Central memory CD8-positive, alpha-beta T cell (primary cell): ENCODE results near the gene ANKS1A.

Experiments used
- ATAC-seq: fragments of 150-1000 bp; cut with Tn5 transposase; replicated peaks from 2 replicates; pipeline ENCODE4 v1.10.0; 2022; ENCODE audit warnings: mild to moderate bottlenecking, moderate FRiP score, moderate number of reproducible peaks; ENCODE audit not compliant: poor library complexity, severe bottlenecking; ENCODE audit errors: extremely low read depth
- DNase-seq, 2 donors: peaks; one replicate each; pipeline ENCODE4 v3.0.0; 2021; ENCODE audit warnings: low spot score in 2 of 2
- H3K27ac Mint-ChIP-seq: one replicate; pipeline ENCODE4 v1.8.0; 2022; ENCODE audit warnings: low read depth, mild to moderate bottlenecking, moderate library complexity, mixed read lengths
- H3K27me3 Mint-ChIP-seq: one replicate; pipeline ENCODE4 v1.8.0; 2022; ENCODE audit warnings: mixed read lengths
- H3K36me3 Mint-ChIP-seq: one replicate; pipeline ENCODE4 v1.8.0; 2022; ENCODE audit warnings: mild to moderate bottlenecking, moderate library complexity, mixed read lengths; ENCODE audit not compliant: insufficient read depth
- H3K4me1 Mint-ChIP-seq: one replicate; pipeline ENCODE4 v1.8.0; 2022; ENCODE audit warnings: mixed read lengths
- H3K4me3 Mint-ChIP-seq: one replicate; pipeline ENCODE4 v1.8.0; 2022; ENCODE audit warnings: mild to moderate bottlenecking, moderate library complexity, mixed read lengths
- H3K9me3 Mint-ChIP-seq: one replicate; pipeline ENCODE4 v1.8.0; 2022; ENCODE audit warnings: mixed read lengths

ANKS1A gene

GRCh38 chr6:35055891-35056290 is 166.8 kb downstream of the ANKS1A start:
- Mint-ChIP-seq H3K27me3 (no peaks in the 10 kb centered on the region), H3K4me3 (no peak overlapping the region), H3K9me3 (no peaks in the 10 kb centered on the region), H3K36me3 (peaks cover 7% of the 10 kb centered on the region), H3K27ac (no peak overlapping the region), H3K4me1 (no peaks in the 10 kb centered on the region)
- no peak for DNase-seq
- ATAC-seq, result no peak

- Mint-ChIP-seq H3K9me3 (no peaks in the 10 kb centered on the region), H3K36me3 (peaks cover 7% of the 10 kb centered on the region), H3K27me3 (no peaks in the 10 kb centered on the region), H3K4me1 (no peaks in the 10 kb centered on the region), H3K27ac (no peak overlapping the region), H3K4me3 (no peak overlapping the region)
- DNase-seq, result no peak
- no peak for ATAC-seq
These were observed 167.9 kb downstream of the ANKS1A start for GRCh38 chr6:35056952-35057351.

GRCh38 chr6:35057449-35058357 is 168.6 kb downstream of the ANKS1A start:
- ATAC-seq (no peak), DNase-seq (no peak)
- Mint-ChIP-seq H3K9me3 (no peaks in the 10 kb centered on the region), H3K27ac (peak overlapping the region; percentile 44), H3K4me1 (no peaks in the 10 kb centered on the region), H3K27me3 (no peaks in the 10 kb centered on the region), H3K36me3 (peaks cover 7% of the 10 kb centered on the region), H3K4me3 (no peak overlapping the region)

GRCh38 chr6:35058358-35058675 is 169.3 kb downstream of the ANKS1A start:
- H3K4me3 Mint-ChIP-seq, result no peak overlapping the region
- ATAC-seq (no peak), DNase-seq (no peak)
- no peaks in the 10 kb centered on the region for H3K27me3 Mint-ChIP-seq
- H3K27ac Mint-ChIP-seq, result peak overlapping the region; percentile 44
- H3K9me3 Mint-ChIP-seq, result no peaks in the 10 kb centered on the region
- peaks cover 5% of the 10 kb centered on the region for H3K4me1 Mint-ChIP-seq
- H3K36me3 Mint-ChIP-seq, result peaks cover 12% of the 10 kb centered on the region

- ATAC-seq (no peak), DNase-seq (no peak)
- Mint-ChIP-seq H3K4me3 (no peak overlapping the region), H3K27ac (no peak overlapping the region), H3K36me3 (peaks cover 12% of the 10 kb centered on the region), H3K4me1 (peaks cover 10% of the 10 kb centered on the region), H3K9me3 (no peaks in the 10 kb centered on the region), H3K27me3 (no peaks in the 10 kb centered on the region)
These were observed 169.9 kb downstream of the ANKS1A start for GRCh38 chr6:35058865-35059522.

GRCh38 chr6:35059596-35060345 is 170.7 kb downstream of the ANKS1A start:
- H3K9me3 Mint-ChIP-seq, result no peaks in the 10 kb centered on the region
- DNase-seq, result no peak
- H3K36me3 Mint-ChIP-seq, result peaks cover 10% of the 10 kb centered on the region
- no peak overlapping the region for H3K27ac Mint-ChIP-seq
- H3K27me3 Mint-ChIP-seq, result no peaks in the 10 kb centered on the region
- peaks cover 10% of the 10 kb centered on the region for H3K4me1 Mint-ChIP-seq
- no peak overlapping the region for H3K4me3 Mint-ChIP-seq
- no peak for ATAC-seq

GRCh38 chr6:35061102-35061615 is 172.1 kb downstream of the ANKS1A start:
- no peak overlapping the region for H3K27ac Mint-ChIP-seq
- peaks cover 10% of the 10 kb centered on the region for H3K4me1 Mint-ChIP-seq
- no peaks in the 10 kb centered on the region for H3K9me3 Mint-ChIP-seq
- H3K36me3 Mint-ChIP-seq, result peaks cover 6% of the 10 kb centered on the region
- DNase-seq, result no peak
- no peak for ATAC-seq
- no peak overlapping the region for H3K4me3 Mint-ChIP-seq
- H3K27me3 Mint-ChIP-seq, result no peaks in the 10 kb centered on the region

GRCh38 chr6:35061651-35062410 is 172.8 kb downstream of the ANKS1A start:
- Mint-ChIP-seq H3K36me3 (peaks cover 6% of the 10 kb centered on the region), H3K27me3 (no peaks in the 10 kb centered on the region), H3K4me3 (no peak overlapping the region), H3K27ac (no peak overlapping the region), H3K9me3 (no peaks in the 10 kb centered on the region), H3K4me1 (peaks cover 10% of the 10 kb centered on the region)
- ATAC-seq (no peak), DNase-seq (no peak)

GRCh38 chr6:35062676-35063574 is 173.9 kb downstream of the ANKS1A start:
- H3K9me3 Mint-ChIP-seq, result no peaks in the 10 kb centered on the region
- peaks cover 10% of the 10 kb centered on the region for H3K4me1 Mint-ChIP-seq
- ATAC-seq (no peak), DNase-seq (no peak)
- no peak overlapping the region for H3K4me3 Mint-ChIP-seq
- H3K27me3 Mint-ChIP-seq, result no peaks in the 10 kb centered on the region
- H3K36me3 Mint-ChIP-seq, result peaks cover 7% of the 10 kb centered on the region
- H3K27ac Mint-ChIP-seq, result peak overlapping the region; percentile 68

GRCh38 chr6:35063701-35064280 is 174.7 kb downstream of the ANKS1A start:
- peaks cover 10% of the 10 kb centered on the region for H3K4me1 Mint-ChIP-seq
- H3K9me3 Mint-ChIP-seq, result no peaks in the 10 kb centered on the region
- no peaks in the 10 kb centered on the region for H3K27me3 Mint-ChIP-seq
- DNase-seq (no peak), ATAC-seq (no peak)
- peak overlapping the region; percentile 68 for H3K27ac Mint-ChIP-seq
- H3K36me3 Mint-ChIP-seq, result peaks cover 8% of the 10 kb centered on the region
- H3K4me3 Mint-ChIP-seq, result no peak overlapping the region

GRCh38 chr6:35064290-35064689 is 175.2 kb downstream of the ANKS1A start:
- H3K9me3 Mint-ChIP-seq, result no peaks in the 10 kb centered on the region
- H3K27ac Mint-ChIP-seq, result peak overlapping the region; percentile 68
- peaks cover 10% of the 10 kb centered on the region for H3K4me1 Mint-ChIP-seq
- no peak overlapping the region for H3K4me3 Mint-ChIP-seq
- H3K36me3 Mint-ChIP-seq, result peaks cover 8% of the 10 kb centered on the region
- ATAC-seq (no peak), DNase-seq (no peak)
- no peaks in the 10 kb centered on the region for H3K27me3 Mint-ChIP-seq
